Progenitor cell of endocrine pancreas (in vitro differentiated cells): Measurements from ENCODE around the gene WDFY3. TPM values are rescaled to one million over a fixed set of nuclear protein-coding genes. Genes with fewer than 3 reads are reported as not detected.
A peak's percentile ranks its signal among the peaks of the same experiment; 100 is the strongest.

Experiments used
- DNase-seq: peaks from one replicate; pipeline ENCODE4 v3.0.0; 2021; ENCODE audit warnings: low spot score; ENCODE audit not compliant: unreplicated experiment
- H3K27ac Mint-ChIP-seq: 2 replicates; pipeline ENCODE4 v1.8.0; 2021; ENCODE audit warnings: mild to moderate bottlenecking, moderate library complexity, mixed read lengths
- H3K27me3 Mint-ChIP-seq: 2 replicates; pipeline ENCODE4 v1.8.0; 2021; ENCODE audit warnings: mixed read lengths
- H3K36me3 Mint-ChIP-seq: 2 replicates; pipeline ENCODE4 v1.8.0; 2022; ENCODE audit warnings: mixed read lengths; ENCODE audit not compliant: insufficient read depth
- H3K4me1 Mint-ChIP-seq: 2 replicates; pipeline ENCODE4 v1.8.0; 2021; ENCODE audit warnings: low read depth, mixed read lengths
- H3K4me3 Mint-ChIP-seq: 2 replicates; pipeline ENCODE4 v1.8.0; 2021; ENCODE audit warnings: low read depth, mild to moderate bottlenecking, moderate library complexity, mixed read lengths
- H3K9me3 Mint-ChIP-seq: 2 replicates; pipeline ENCODE4 v1.8.0; 2021; ENCODE audit warnings: low read depth, mixed read lengths
- CTCF ChIP-seq: fragments of 200-600 bp; sonication (generic); IDR thresholded peaks from one replicate; pipeline ENCODE4 v1.5.0; 2021; ENCODE audit warnings: antibody characterized with exemption, mild to moderate bottlenecking; ENCODE audit not compliant: unreplicated experiment
- long read RNA-seq: library from polyadenylated mRNA; unstranded; transcript quantifications from one replicate; pipeline ENCODE4 v2.0.0, GENCODE V29; 2020
- total RNA-seq: library from RNA; stranded (reverse); gene quantifications from 2 replicates; pipeline ENCODE4 v1.2.1, GENCODE V29; 2021

The WDFY3 gene, protein sequence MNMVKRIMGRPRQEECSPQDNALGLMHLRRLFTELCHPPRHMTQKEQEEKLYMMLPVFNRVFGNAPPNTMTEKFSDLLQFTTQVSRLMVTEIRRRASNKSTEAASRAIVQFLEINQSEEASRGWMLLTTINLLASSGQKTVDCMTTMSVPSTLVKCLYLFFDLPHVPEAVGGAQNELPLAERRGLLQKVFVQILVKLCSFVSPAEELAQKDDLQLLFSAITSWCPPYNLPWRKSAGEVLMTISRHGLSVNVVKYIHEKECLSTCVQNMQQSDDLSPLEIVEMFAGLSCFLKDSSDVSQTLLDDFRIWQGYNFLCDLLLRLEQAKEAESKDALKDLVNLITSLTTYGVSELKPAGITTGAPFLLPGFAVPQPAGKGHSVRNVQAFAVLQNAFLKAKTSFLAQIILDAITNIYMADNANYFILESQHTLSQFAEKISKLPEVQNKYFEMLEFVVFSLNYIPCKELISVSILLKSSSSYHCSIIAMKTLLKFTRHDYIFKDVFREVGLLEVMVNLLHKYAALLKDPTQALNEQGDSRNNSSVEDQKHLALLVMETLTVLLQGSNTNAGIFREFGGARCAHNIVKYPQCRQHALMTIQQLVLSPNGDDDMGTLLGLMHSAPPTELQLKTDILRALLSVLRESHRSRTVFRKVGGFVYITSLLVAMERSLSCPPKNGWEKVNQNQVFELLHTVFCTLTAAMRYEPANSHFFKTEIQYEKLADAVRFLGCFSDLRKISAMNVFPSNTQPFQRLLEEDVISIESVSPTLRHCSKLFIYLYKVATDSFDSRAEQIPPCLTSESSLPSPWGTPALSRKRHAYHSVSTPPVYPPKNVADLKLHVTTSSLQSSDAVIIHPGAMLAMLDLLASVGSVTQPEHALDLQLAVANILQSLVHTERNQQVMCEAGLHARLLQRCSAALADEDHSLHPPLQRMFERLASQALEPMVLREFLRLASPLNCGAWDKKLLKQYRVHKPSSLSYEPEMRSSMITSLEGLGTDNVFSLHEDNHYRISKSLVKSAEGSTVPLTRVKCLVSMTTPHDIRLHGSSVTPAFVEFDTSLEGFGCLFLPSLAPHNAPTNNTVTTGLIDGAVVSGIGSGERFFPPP (N-terminal part only)
- total RNA-seq, result 111 and 115 TPM in 2 replicates
- long read RNA-seq, partial matches to known transcripts, result 8 of 16 reads
- long read RNA-seq, other reads (novel, unspliced or antisense), result 8 of 16 reads

- Mint-ChIP-seq H3K4me1 (peaks cover 20% of the 10 kb centered on the region), H3K9me3 (no peaks in the 10 kb centered on the region), H3K27ac (peak within 1 kb of the TSS; percentile 99), H3K36me3 (peaks cover 6% of the 10 kb centered on the region), H3K4me3 (peak within 1 kb of the TSS; percentile 97), H3K27me3 (no peaks in the 10 kb centered on the region)
- DNase-seq, result peak; percentile 43
- TF ChIP-seq CTCF, result no peak
Measured at GRCh38 chr4:84966382-84967242, at the start of gene WDFY3. Gene WDFY3 (minus strand): TSS chr4:84966690. CDS start chr4:84860591, 106,099 bp downstream.

- Mint-ChIP-seq H3K9me3 (no peaks in the 10 kb centered on the region), H3K27ac (no peak overlapping the region), H3K4me3 (no peak overlapping the region), H3K36me3 (no peaks in the 10 kb centered on the region), H3K27me3 (no peaks in the 10 kb centered on the region), H3K4me1 (no peaks in the 10 kb centered on the region)
- DNase-seq, result no peak
- no peak for TF ChIP-seq CTCF
Measured at GRCh38 chr4:85005865-85006377, 39.4 kb upstream of the WDFY3 start.

- Mint-ChIP-seq H3K4me1 (peaks cover 5% of the 10 kb centered on the region), H3K27ac (no peak overlapping the region), H3K27me3 (no peaks in the 10 kb centered on the region), H3K36me3 (no peaks in the 10 kb centered on the region), H3K9me3 (no peaks in the 10 kb centered on the region), H3K4me3 (no peak overlapping the region)
- TF ChIP-seq CTCF, result no peak
- no peak for DNase-seq
Measured at GRCh38 chr4:85000343-85000742, 33.9 kb upstream of the WDFY3 start.

GRCh38 chr4:84995386-84995785 lies 28.9 kb upstream of the WDFY3 start:
- TF ChIP-seq CTCF, result no peak
- DNase-seq, result no peak
- no peaks in the 10 kb centered on the region for H3K27me3 Mint-ChIP-seq
- H3K27ac Mint-ChIP-seq, result no peak overlapping the region
- no peaks in the 10 kb centered on the region for H3K36me3 Mint-ChIP-seq
- peaks cover 2% of the 10 kb centered on the region for H3K9me3 Mint-ChIP-seq
- H3K4me3 Mint-ChIP-seq, result no peak overlapping the region
- H3K4me1 Mint-ChIP-seq, result peaks cover 5% of the 10 kb centered on the region
